Activated B cell treated with CpG ODN at 0.5 μM for 24 hours (primary cell): ENCODE measurements around the gene SMARCD2. TPM values are rescaled to one million over a fixed set of nuclear protein-coding genes. Genes with fewer than 3 reads are reported as not detected.
A peak's percentile ranks its signal among the peaks of the same experiment; 100 is the strongest.

ENCODE experiments used
- ATAC-seq: fragments of 200-7000 bp; cut with Tn5 transposase; one replicate; pipeline ENCODE4 v1.10.0; 2021; ENCODE audit warnings: low read depth, mild to moderate bottlenecking, moderate library complexity
- CTCF ChIA-PET: fragments of 350-600 bp; sonication (Branson Sonifier 250); formaldehyde crosslinking; loops from one replicate; lab custom pipeline; 2021; ENCODE audit warnings: antibody characterized with exemption; lab: Charles Lee
- POLR2A ChIA-PET: fragments of 350-600 bp; sonication (Branson Sonifier 250); formaldehyde crosslinking; loops from one replicate; lab custom pipeline; 2021; ENCODE audit warnings: antibody characterized with exemption; lab: Charles Lee
- DNase-seq: peaks from one replicate; pipeline ENCODE4 v3.0.0; 2022
- H3K27ac Mint-ChIP-seq: one replicate; pipeline ENCODE4 v1.8.0; 2020; ENCODE audit warnings: mixed read lengths
- H3K27me3 Mint-ChIP-seq: one replicate; pipeline ENCODE4 v1.8.0; 2021; ENCODE audit warnings: mixed read lengths
- H3K36me3 Mint-ChIP-seq: one replicate; pipeline ENCODE4 v1.8.0; 2021; ENCODE audit warnings: low read depth, mixed read lengths
- H3K4me1 Mint-ChIP-seq: one replicate; pipeline ENCODE4 v1.8.0; 2021; ENCODE audit warnings: mixed read lengths
- H3K4me3 Mint-ChIP-seq: one replicate; pipeline ENCODE4 v1.8.0; 2020; ENCODE audit warnings: mild to moderate bottlenecking, mixed read lengths
- H3K9me3 Mint-ChIP-seq: one replicate; pipeline ENCODE4 v1.8.0; 2020; ENCODE audit warnings: mixed read lengths
- intact Hi-C: fragments of 100-400 bp; cut with micrococcal nuclease; formaldehyde crosslinking; loops from one replicate; pipeline ENCODE4 v1.15.1; 2024
- total RNA-seq: library from RNA; stranded (reverse); gene quantifications from 2 replicates; pipeline ENCODE4 v1.2.3, GENCODE V29; 2022
- TF ChIP-seq, protein P1 (sequence below): fragments of 200-600 bp; IDR thresholded peaks from one replicate; pipeline ENCODE4 v1.8.0; 2022; ENCODE audit warnings: antibody characterized with exemption, mild to moderate bottlenecking

SMARCD2 gene
- total RNA-seq, 1 donor from 2014 or later: 114 TPM

DNA sequence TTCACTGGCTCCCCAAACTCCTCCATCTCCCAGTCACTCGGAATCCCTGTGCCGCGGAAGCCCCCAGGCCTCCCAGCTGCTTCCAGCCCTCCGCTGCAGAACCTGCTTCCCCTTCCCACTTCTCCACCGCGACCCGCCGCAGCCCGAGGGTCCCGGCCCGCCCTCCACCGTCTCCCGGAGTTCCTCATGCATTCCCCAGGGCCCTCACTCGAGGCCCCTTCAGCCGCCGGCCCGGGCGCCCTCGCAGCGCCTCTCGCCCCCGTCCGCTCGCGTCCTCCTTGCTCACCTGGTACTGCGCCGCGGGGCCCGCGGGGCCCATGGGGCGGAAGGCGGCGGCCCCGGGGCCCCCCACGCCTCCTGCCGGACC, 329 bp downstream of the SMARCD2 start:
- ChIA-PET CTCF (interaction anchor here (0.9 kb wide), 1 partner anchor 9 kb away, joined by 5 read pairs; no protein-coding TSS in a partner anchor), POLR2A (interaction anchor here (1.6 to 8.3 kb wide), 6 partner anchors 9 to 140 kb away, joined by 5 to 112 read pairs (median 18); partner anchors contain the start of genes CCDC47, DDX42, FTSJ3 and PSMC5)
- Mint-ChIP-seq H3K27ac (peak overlapping the region; percentile 87), H3K27me3 (no peaks in the 10 kb centered on the region), H3K4me1 (peaks cover 48% of the 10 kb centered on the region), H3K4me3 (peak overlapping the region; percentile 94), H3K9me3 (no peaks in the 10 kb centered on the region), H3K36me3 (peaks cover 7% of the 10 kb centered on the region)
- intact Hi-C loops: loop anchor here (1.0 to 10.0 kb wide), 5 partner anchors 288 to 821 kb away; partner anchors contain the start of genes DCAF7, ERN1, PECAM1 and SMURF2
- TF ChIP-seq, protein P1, sequence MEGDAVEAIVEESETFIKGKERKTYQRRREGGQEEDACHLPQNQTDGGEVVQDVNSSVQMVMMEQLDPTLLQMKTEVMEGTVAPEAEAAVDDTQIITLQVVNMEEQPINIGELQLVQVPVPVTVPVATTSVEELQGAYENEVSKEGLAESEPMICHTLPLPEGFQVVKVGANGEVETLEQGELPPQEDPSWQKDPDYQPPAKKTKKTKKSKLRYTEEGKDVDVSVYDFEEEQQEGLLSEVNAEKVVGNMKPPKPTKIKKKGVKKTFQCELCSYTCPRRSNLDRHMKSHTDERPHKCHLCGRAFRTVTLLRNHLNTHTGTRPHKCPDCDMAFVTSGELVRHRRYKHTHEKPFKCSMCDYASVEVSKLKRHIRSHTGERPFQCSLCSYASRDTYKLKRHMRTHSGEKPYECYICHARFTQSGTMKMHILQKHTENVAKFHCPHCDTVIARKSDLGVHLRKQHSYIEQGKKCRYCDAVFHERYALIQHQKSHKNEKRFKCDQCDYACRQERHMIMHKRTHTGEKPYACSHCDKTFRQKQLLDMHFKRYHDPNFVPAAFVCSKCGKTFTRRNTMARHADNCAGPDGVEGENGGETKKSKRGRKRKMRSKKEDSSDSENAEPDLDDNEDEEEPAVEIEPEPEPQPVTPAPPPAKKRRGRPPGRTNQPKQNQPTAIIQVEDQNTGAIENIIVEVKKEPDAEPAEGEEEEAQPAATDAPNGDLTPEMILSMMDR: no peak
- ATAC-seq: peak; percentile 5
- no peak for DNase-seq

DNA sequence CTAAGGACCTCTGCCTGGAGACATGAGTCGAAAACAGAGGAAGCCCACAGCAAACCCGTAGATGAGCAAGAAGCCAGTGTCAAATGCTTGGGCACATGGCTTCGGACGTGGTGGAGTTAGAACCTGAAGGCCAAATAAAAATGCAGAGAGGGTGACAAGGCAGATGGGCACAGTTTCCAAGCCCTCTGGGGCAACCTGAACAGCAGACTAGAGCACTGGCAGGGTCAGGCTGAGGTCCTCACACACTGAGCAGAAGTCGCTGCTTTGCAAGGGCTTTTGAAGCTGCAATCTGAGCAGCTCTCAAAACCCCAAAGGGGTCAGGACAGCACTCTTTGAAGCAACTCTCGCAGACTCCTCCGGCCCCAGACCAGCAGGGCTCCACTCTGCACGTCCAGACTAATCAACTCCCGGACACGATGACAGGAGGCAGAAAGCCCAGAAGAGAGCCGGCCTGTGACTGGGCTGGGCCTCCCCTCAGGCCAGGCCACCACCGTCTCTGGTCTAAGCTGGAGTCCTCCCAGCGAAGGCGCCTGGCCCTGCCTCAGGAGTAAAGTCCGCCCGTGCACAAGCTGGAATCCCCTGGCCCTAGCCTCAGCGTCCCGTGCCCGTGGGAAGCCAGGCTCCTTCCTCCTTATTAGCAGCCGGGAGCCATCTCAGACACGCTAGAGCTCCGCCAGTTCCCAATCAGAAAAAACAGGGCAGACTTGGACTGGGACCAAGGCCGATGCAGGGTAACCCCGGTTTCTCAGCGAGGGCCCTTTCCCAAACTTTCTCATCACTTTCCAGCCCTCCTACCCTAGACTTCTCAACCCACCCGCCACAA, 924 bp downstream of the SMARCD2 start:
- intact Hi-C loops: loop anchor here (1.0 to 10.0 kb wide), 5 partner anchors 289 to 821 kb away; partner anchors contain the start of genes DCAF7, ERN1, PECAM1 and SMURF2
- DNase-seq (peak; percentile 25), ATAC-seq (no peak)
- H3K9me3 Mint-ChIP-seq: no peaks in the 10 kb centered on the region
- H3K4me1 Mint-ChIP-seq: peaks cover 51% of the 10 kb centered on the region
- POLR2A ChIA-PET: interaction anchor here (0.9 to 8.3 kb wide), 8 partner anchors 9 to 144 kb away, joined by 3 to 112 read pairs (median 6); partner anchors contain the start of genes CCDC47, DDX42, FTSJ3 and PSMC5
- peak overlapping the region; percentile 87 for H3K27ac Mint-ChIP-seq
- CTCF ChIA-PET: interaction anchor here (0.9 to 1.4 kb wide), 2 partner anchors 9 to 13 kb away, joined by 3 to 5 read pairs; no protein-coding TSS in a partner anchor
- H3K27me3 Mint-ChIP-seq: no peaks in the 10 kb centered on the region
- H3K36me3 Mint-ChIP-seq: peaks cover 13% of the 10 kb centered on the region
- H3K4me3 Mint-ChIP-seq: peak overlapping the region; percentile 94
- TF ChIP-seq, protein P1: no peak

DNA sequence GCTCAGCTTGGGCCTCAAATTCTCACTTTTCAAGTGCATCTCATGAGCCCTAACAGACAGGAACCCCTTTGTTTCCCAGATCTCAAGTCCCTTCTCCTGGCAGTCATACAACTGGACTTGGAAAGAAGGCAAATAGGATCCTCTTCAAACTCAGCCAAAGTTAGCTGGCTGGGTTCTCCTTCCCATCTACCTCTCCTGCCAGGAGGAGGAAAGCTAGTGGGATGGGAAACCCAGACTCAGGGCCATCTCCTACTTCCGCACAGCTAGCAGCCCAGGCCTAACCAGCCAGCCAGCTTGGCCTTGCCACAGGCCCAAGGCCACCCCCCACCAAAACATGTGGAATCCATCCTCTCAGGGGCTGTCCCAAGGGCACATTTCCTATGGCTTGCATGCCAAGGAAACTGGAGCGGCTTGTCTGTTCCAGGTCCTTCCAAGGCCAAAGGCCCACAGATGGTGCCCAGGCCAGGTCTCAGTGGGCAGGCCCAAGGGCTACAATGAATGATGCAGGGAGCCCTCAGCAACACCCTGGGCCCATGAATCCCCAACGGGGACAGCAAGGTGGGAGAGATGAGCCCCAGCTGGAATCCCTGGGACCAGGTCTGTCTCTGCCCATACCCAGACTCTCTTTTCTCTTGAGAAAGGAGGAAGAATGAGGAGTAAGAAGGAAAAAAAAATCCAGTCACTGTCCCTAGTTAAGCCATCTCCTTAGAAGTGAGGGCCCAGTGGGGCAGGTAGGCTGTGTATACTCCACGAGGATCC, 1.7 kb downstream of the SMARCD2 start:
- H3K27me3 Mint-ChIP-seq: no peaks in the 10 kb centered on the region
- peak overlapping the region; percentile 87 for H3K27ac Mint-ChIP-seq
- H3K9me3 Mint-ChIP-seq: no peaks in the 10 kb centered on the region
- peaks cover 17% of the 10 kb centered on the region for H3K36me3 Mint-ChIP-seq
- peak overlapping the region; percentile 94 for H3K4me3 Mint-ChIP-seq
- TF ChIP-seq, protein P1: no peak
- intact Hi-C loops: loop anchor here (5.0 to 10.0 kb wide), 2 partner anchors 422 to 554 kb away; partner anchors contain the start of genes PECAM1 and TEX2
- ChIA-PET CTCF (interaction anchor here (1.4 kb wide), 1 partner anchor 12 kb away, joined by 3 read pairs; no protein-coding TSS in a partner anchor), POLR2A (interaction anchor here (0.7 to 8.3 kb wide), 9 partner anchors 8 to 143 kb away, joined by 3 to 112 read pairs (median 5); partner anchors contain the start of genes CCDC47, DDX42, FTSJ3 and PSMC5)
- ATAC-seq: no peak
- no peak for DNase-seq
- H3K4me1 Mint-ChIP-seq: peaks cover 51% of the 10 kb centered on the region

DNA sequence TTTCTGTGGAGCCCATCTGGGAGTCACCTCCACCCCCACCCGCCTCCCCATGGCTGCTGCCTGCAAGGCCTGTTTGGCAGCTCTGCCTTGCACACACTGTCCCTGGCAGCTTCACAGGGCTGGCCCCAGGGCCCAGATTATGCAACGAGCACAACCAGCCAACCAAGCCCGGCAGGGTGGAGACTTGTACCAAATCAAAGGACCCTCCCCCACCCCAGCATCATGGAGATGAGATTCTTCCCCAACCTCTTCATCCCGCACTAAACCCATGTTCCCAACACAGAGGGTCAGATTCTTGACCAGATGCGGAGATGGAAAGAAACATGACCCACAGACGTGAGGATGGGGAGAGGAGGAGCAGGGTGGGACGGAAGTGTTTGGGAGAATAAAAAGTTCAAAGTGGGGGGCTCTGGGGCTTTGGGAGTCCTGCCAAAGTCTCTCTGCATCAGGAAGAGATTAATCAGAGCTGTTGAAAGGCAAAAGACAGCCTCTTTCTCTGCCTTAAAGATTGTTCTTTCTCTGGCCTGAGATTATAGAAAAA, 3.8 kb downstream of the SMARCD2 start:
- ChIA-PET CTCF (interaction anchor here (0.9 kb wide), 1 partner anchor 10 kb away, joined by 5 read pairs; no protein-coding TSS in a partner anchor), POLR2A (interaction anchor here (0.7 to 8.3 kb wide), 4 partner anchors 11 to 287 kb away, joined by 8 to 112 read pairs (median 44); partner anchors contain the start of genes CCDC47, DDX42, FTSJ3 and PSMC5)
- Mint-ChIP-seq H3K27me3 (no peaks in the 10 kb centered on the region), H3K27ac (peak overlapping the region; percentile 59), H3K4me3 (no peak overlapping the region), H3K9me3 (no peaks in the 10 kb centered on the region), H3K4me1 (peaks cover 58% of the 10 kb centered on the region), H3K36me3 (peaks cover 36% of the 10 kb centered on the region)
- DNase-seq (no peak), ATAC-seq (no peak)
- intact Hi-C loops: no loop called here
- TF ChIP-seq, protein P1: no peak
